GM23338 (cell line): ENCODE measurements around the gene BCL2L12. TPM values are rescaled to one million over a fixed set of nuclear protein-coding genes. Genes with fewer than 3 reads are reported as not detected.

ENCODE experiments used
- ATAC-seq: fragments of 200-7000 bp; cut with Tn5 transposase; 3 replicates; pipeline ENCODE4 v1.9.1; 2020
- DNase-seq: peaks from one replicate; pipeline ENCODE4 v3.0.0-alpha.2; 2015; ENCODE audit warnings: low spot score
- H2AFZ ChIP-seq: fragments of 200-600 bp; sonication (generic); 2 replicates; pipeline ENCODE4 v1.8.0; 2016; ENCODE audit warnings: antibody characterized with exemption, mild to moderate bottlenecking, moderate library complexity
- H3F3A ChIP-seq: fragments of 200-600 bp; sonication (generic); replicated peaks from 2 replicates; pipeline ENCODE4 v1.8.0; 2017; ENCODE audit warnings: antibody characterized with exemption, mixed run types, low read depth
- H3K27ac ChIP-seq: fragments of 200-600 bp; sonication (generic); 2 replicates; pipeline ENCODE4 v1.6.1; 2016; ENCODE audit warnings: low read depth
- H3K27me3 ChIP-seq: fragments of 200-600 bp; sonication (generic); 2 replicates; pipeline ENCODE4 v1.8.0; 2016; ENCODE audit warnings: mild to moderate bottlenecking, mixed run types, moderate library complexity; ENCODE audit not compliant: insufficient read depth
- H3K36me3 ChIP-seq: fragments of 200-600 bp; sonication (generic); 2 replicates; pipeline ENCODE4 v1.8.0; 2016; ENCODE audit warnings: mild to moderate bottlenecking; ENCODE audit not compliant: insufficient read depth
- H3K4me1 ChIP-seq: fragments of 200-600 bp; sonication (generic); 2 replicates; pipeline ENCODE4 v1.8.0; 2016; ENCODE audit warnings: mild to moderate bottlenecking, moderate library complexity; ENCODE audit not compliant: insufficient read depth
- H3K4me2 ChIP-seq: fragments of 200-600 bp; sonication (generic); 2 replicates; pipeline ENCODE4 v1.7.1; 2017; ENCODE audit warnings: mixed run types
- H3K4me3 ChIP-seq: fragments of 200-600 bp; sonication (generic); 2 replicates; pipeline ENCODE4 v1.6.1; 2016; ENCODE audit warnings: mixed run types
- H3K79me2 ChIP-seq: fragments of 200-600 bp; sonication (generic); replicated peaks from 2 replicates; pipeline ENCODE4 v1.8.0; 2017; ENCODE audit warnings: mild to moderate bottlenecking; ENCODE audit not compliant: insufficient read depth
- H3K9me2 ChIP-seq: fragments of 200-600 bp; sonication (generic); 2 replicates; pipeline ENCODE4 v1.8.0; 2017; ENCODE audit not compliant: insufficient read depth
- H4K20me1 ChIP-seq: fragments of 200-600 bp; sonication (generic); replicated peaks from 2 replicates; pipeline ENCODE4 v1.8.0; 2017; ENCODE audit warnings: mild to moderate bottlenecking; ENCODE audit not compliant: insufficient read depth
- H3K27ac Mint-ChIP-seq: 2 replicates; pipeline ENCODE4 v1.8.0; 2020; ENCODE audit warnings: inconsistent platforms, mild to moderate bottlenecking, moderate library complexity, mixed read lengths
- H3K27me3 Mint-ChIP-seq: 3 replicates; pipeline ENCODE4 v1.8.0; 2022; ENCODE audit warnings: low read depth, mild to moderate bottlenecking, moderate library complexity, mixed read lengths, inconsistent platforms; ENCODE audit not compliant: insufficient read depth, poor library complexity
- H3K36me3 Mint-ChIP-seq: 3 replicates; pipeline ENCODE4 v1.8.0; 2021; ENCODE audit warnings: low read depth, mild to moderate bottlenecking, inconsistent platforms, moderate library complexity, mixed read lengths
- H3K4me1 Mint-ChIP-seq: 3 replicates; pipeline ENCODE4 v1.8.0; 2020; ENCODE audit warnings: mild to moderate bottlenecking, inconsistent platforms, mixed read lengths
- H3K4me3 Mint-ChIP-seq: 3 replicates; pipeline ENCODE4 v1.8.0; 2021; ENCODE audit warnings: moderate library complexity, mild to moderate bottlenecking, inconsistent platforms, mixed read lengths
- H3K9me3 Mint-ChIP-seq: 3 replicates; pipeline ENCODE4 v1.8.0; 2020; ENCODE audit warnings: moderate library complexity, mild to moderate bottlenecking, inconsistent platforms, mixed read lengths
- EZH2phosphoT487 ChIP-seq: fragments of 200-600 bp; sonication (generic); IDR thresholded peaks from one replicate; pipeline ENCODE4 v1.8.1; 2018; ENCODE audit warnings: antibody characterized with exemption; ENCODE audit not compliant: unreplicated experiment
- JUNB ChIP-seq: IDR thresholded peaks from one replicate; pipeline ENCODE4 v1.6.1; 2016; ENCODE audit warnings: antibody characterized with exemption; ENCODE audit not compliant: unreplicated experiment
- NANOG ChIP-seq: IDR thresholded peaks from 2 replicates; pipeline ENCODE4 v1.6.1; 2016; ENCODE audit warnings: antibody characterized with exemption, borderline replicate concordance
- POLR2AphosphoS5 ChIP-seq: IDR thresholded peaks from 2 replicates; pipeline ENCODE4 v1.6.1; 2016; ENCODE audit warnings: antibody characterized with exemption, low read depth
- polyA plus RNA-seq: library from polyadenylated mRNA; unstranded; fragments of >200 nt; fragmentation: Nextera tagmentation; extraction: Ambion mirVana; gene quantifications from 2 replicates; pipeline ENCODE4 v1.2.1, GENCODE V29; 2016
- total RNA-seq: library from RNA; depleted of rRNA; stranded (reverse); fragments of >200 nt; shearing (Covaris generic); gene quantifications from 2 replicates; pipeline ENCODE4 v1.2.3, GENCODE V29; 2014
- TF ChIP-seq, protein P1 (sequence below): fragments of 250-450 bp; sonication (Bioruptor Pico); IDR thresholded peaks from 2 replicates; pipeline ENCODE4 v1.5.0; 2020; ENCODE audit warnings: mild to moderate bottlenecking, moderate library complexity
- TF ChIP-seq, protein P2 (sequence below), 2 experiments: fragments of 200-600 bp in 1 of 2; sonication (generic) in 1 of 2; conservative IDR thresholded peaks; 2 replicates each; pipeline versions ENCODE4 v1.5.1 to v1.6.1; 2016 to 2017; ENCODE audit warnings: antibody characterized with exemption in 2 of 2, low read depth in 2 of 2, mild to moderate bottlenecking in 2 of 2, moderate library complexity in 1 of 2
- TF ChIP-seq, protein P3 (sequence below): IDR thresholded peaks from 2 replicates; pipeline ENCODE4 v1.6.1; 2016; ENCODE audit warnings: antibody characterized with exemption

BCL2L12 gene
- total and polyA plus RNA-seq, 2 experiments from 2014 or later: 61.3 to 102 TPM

DNA sequence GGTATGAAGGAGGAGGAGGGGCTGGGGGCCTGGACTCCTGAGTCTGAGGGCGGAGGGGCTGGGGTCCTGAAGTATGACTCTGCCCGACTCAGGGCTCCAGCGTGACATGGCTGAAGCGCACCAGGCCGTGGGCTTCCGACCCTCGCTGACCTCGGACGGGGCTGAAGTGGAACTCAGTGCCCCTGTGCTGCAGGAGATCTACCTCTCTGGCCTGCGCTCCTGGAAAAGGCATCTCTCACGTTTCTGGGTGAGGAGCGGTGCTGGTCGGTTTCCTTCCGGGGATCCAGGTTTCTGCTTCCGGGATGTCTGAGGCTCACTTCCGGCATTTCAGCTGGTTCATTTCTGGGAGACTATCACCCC is 26.4 kb downstream of the BCL2L12 start (continued):
- TF ChIP-seq, protein P1, sequence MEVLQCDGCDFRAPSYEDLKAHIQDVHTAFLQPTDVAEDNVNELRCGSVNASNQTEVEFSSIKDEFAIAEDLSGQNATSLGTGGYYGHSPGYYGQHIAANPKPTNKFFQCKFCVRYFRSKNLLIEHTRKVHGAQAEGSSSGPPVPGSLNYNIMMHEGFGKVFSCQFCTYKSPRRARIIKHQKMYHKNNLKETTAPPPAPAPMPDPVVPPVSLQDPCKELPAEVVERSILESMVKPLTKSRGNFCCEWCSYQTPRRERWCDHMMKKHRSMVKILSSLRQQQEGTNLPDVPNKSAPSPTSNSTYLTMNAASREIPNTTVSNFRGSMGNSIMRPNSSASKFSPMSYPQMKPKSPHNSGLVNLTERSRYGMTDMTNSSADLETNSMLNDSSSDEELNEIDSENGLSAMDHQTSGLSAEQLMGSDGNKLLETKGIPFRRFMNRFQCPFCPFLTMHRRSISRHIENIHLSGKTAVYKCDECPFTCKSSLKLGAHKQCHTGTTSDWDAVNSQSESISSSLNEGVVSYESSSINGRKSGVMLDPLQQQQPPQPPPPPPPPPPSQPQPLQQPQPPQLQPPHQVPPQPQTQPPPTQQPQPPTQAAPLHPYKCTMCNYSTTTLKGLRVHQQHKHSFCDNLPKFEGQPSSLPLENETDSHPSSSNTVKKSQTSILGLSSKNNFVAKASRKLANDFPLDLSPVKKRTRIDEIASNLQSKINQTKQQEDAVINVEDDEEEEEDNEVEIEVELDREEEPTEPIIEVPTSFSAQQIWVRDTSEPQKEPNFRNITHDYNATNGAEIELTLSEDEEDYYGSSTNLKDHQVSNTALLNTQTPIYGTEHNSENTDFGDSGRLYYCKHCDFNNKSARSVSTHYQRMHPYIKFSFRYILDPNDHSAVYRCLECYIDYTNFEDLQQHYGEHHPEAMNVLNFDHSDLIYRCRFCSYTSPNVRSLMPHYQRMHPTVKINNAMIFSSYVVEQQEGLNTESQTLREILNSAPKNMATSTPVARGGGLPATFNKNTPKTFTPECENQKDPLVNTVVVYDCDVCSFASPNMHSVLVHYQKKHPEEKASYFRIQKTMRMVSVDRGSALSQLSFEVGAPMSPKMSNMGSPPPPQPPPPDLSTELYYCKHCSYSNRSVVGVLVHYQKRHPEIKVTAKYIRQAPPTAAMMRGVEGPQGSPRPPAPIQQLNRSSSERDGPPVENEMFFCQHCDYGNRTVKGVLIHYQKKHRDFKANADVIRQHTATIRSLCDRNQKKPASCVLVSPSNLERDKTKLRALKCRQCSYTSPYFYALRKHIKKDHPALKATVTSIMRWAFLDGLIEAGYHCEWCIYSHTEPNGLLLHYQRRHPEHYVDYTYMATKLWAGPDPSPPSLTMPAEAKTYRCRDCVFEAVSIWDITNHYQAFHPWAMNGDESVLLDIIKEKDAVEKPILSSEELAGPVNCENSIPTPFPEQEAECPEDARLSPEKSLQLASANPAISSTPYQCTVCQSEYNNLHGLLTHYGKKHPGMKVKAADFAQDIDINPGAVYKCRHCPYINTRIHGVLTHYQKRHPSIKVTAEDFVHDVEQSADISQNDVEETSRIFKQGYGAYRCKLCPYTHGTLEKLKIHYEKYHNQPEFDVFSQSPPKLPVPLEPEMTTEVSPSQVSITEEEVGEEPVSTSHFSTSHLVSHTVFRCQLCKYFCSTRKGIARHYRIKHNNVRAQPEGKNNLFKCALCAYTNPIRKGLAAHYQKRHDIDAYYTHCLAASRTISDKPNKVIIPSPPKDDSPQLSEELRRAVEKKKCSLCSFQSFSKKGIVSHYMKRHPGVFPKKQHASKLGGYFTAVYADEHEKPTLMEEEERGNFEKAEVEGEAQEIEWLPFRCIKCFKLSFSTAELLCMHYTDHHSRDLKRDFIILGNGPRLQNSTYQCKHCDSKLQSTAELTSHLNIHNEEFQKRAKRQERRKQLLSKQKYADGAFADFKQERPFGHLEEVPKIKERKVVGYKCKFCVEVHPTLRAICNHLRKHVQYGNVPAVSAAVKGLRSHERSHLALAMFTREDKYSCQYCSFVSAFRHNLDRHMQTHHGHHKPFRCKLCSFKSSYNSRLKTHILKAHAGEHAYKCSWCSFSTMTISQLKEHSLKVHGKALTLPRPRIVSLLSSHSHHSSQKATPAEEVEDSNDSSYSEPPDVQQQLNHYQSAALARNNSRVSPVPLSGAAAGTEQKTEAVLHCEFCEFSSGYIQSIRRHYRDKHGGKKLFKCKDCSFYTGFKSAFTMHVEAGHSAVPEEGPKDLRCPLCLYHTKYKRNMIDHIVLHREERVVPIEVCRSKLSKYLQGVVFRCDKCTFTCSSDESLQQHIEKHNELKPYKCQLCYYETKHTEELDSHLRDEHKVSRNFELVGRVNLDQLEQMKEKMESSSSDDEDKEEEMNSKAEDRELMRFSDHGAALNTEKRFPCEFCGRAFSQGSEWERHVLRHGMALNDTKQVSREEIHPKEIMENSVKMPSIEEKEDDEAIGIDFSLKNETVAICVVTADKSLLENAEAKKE (CRISPR knock-in tag): no peak
- TF ChIP-seq, protein P2, sequence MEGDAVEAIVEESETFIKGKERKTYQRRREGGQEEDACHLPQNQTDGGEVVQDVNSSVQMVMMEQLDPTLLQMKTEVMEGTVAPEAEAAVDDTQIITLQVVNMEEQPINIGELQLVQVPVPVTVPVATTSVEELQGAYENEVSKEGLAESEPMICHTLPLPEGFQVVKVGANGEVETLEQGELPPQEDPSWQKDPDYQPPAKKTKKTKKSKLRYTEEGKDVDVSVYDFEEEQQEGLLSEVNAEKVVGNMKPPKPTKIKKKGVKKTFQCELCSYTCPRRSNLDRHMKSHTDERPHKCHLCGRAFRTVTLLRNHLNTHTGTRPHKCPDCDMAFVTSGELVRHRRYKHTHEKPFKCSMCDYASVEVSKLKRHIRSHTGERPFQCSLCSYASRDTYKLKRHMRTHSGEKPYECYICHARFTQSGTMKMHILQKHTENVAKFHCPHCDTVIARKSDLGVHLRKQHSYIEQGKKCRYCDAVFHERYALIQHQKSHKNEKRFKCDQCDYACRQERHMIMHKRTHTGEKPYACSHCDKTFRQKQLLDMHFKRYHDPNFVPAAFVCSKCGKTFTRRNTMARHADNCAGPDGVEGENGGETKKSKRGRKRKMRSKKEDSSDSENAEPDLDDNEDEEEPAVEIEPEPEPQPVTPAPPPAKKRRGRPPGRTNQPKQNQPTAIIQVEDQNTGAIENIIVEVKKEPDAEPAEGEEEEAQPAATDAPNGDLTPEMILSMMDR (conservative IDR thresholded peaks at IDR 0.05; ENCODE audit: low read depth in 2 of 2): no peak
- TF ChIP-seq POLR2AphosphoS5: no peak

DNA sequence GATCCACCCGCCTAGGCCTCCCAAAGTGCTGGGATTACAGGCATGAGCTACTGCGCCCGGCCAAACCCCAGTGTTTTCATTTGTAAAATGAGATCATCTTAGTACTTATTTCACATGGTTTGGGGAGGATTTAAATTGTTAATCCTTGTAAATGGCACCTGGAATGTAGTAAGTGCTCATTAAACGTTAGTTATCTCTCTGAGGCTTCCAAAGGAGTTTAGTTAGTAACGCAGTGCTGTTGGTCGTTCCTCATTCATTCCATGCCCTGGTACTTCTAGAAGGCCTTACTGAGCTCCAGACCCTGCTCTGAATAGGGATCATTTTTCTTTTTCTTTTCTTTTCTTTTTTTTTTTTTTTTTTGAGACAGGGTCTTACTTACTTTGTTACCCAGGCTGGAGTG is 30.4 kb downstream of the BCL2L12 start:
- Histone ChIP-seq H2AFZ (no peak overlapping the region), H3K79me2 (peaks cover 6% of the 10 kb centered on the region), H3K4me1 (peaks cover 6% of the 10 kb centered on the region; the same call in 1 of the 2 replicates), H3K27ac (no peak overlapping the region), H3F3A (0 out of 2 replicates have a peak, but pooled peaks cover 7% of the 10 kb centered on the region), H4K20me1 (peaks cover 6% of the 10 kb centered on the region; the same call in 1 of the 2 replicates), H3K27me3 (no peaks in the 10 kb centered on the region), H3K4me2 (no peak overlapping the region), H3K36me3 (peaks cover 3% of the 10 kb centered on the region; the same call in 1 of the 2 replicates), H3K9me2 (no peaks in the 10 kb centered on the region), H3K4me3 (no peak overlapping the region)
- H3K27ac Mint-ChIP-seq: no peak overlapping the region
- peaks cover 14% of the 10 kb centered on the region for H3K27me3 Mint-ChIP-seq
- no peak for ATAC-seq
- no peaks in the 10 kb centered on the region; the same call in 2 of the 3 replicates for H3K9me3 Mint-ChIP-seq
- no peak for DNase-seq
- peaks cover 34% of the 10 kb centered on the region for H3K36me3 Mint-ChIP-seq
- no peak overlapping the region for H3K4me3 Mint-ChIP-seq
- peaks cover 7% of the 10 kb centered on the region for H3K4me1 Mint-ChIP-seq
- no peak for TF ChIP-seq JUNB
- no peak for TF ChIP-seq NANOG
- TF ChIP-seq, protein P1 (CRISPR knock-in tag): no peak
- TF ChIP-seq EZH2phosphoT487: no peak
- TF ChIP-seq, protein P3, sequence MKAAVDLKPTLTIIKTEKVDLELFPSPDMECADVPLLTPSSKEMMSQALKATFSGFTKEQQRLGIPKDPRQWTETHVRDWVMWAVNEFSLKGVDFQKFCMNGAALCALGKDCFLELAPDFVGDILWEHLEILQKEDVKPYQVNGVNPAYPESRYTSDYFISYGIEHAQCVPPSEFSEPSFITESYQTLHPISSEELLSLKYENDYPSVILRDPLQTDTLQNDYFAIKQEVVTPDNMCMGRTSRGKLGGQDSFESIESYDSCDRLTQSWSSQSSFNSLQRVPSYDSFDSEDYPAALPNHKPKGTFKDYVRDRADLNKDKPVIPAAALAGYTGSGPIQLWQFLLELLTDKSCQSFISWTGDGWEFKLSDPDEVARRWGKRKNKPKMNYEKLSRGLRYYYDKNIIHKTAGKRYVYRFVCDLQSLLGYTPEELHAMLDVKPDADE: no peak
